H1 (cell line): ENCODE results near the gene TAF11L13. TPM values are rescaled to one million over a fixed set of nuclear protein-coding genes. Genes with fewer than 3 reads are reported as not detected.

Experiments
- CTCF ChIA-PET: fragments of 300-600 bp; sonication (Branson Sonifier 250); formaldehyde crosslinking; loops from one replicate; lab custom pipeline; 2021; ENCODE audit not compliant: partially characterized antibody; lab: Charles Lee
- POLR2A ChIA-PET: fragments of 300-600 bp; sonication (Branson Sonifier 250); formaldehyde crosslinking; loops from one replicate; lab custom pipeline; 2021; ENCODE audit warnings: inconsistent platforms; ENCODE audit not compliant: partially characterized antibody; lab: Charles Lee
- DNase-seq, 2 experiments: peaks; one replicate each; pipeline versions ENCODE4 v3.0.0 to v3.0.0-alpha.2; 2010 to 2022; ENCODE audit warnings: low spot score in 2 of 2, low read depth in 1 of 2, mixed read lengths in 1 of 2
- FAIRE-seq: peaks from 2 replicates; lab custom pipeline; 2011; peaks lifted over from hg19 to GRCh38; lab: Jason Lieb, UNC
- H2AFZ ChIP-seq: 2 replicates; pipeline ENCODE4 v1.8.1; 2012; ENCODE audit warnings: low read length, inconsistent platforms
- H2AK5ac ChIP-seq: 2 replicates; pipeline ENCODE4 v1.6.1; 2013; ENCODE audit warnings: low read depth, low read length
- H2BK120ac ChIP-seq: replicated peaks from 2 replicates; pipeline ENCODE3; 2013; ENCODE audit warnings: low read depth, low read length, inconsistent platforms
- H2BK12ac ChIP-seq: 2 replicates; pipeline ENCODE4 v1.6.1; 2013; ENCODE audit warnings: low read depth, low read length
- H2BK15ac ChIP-seq: 2 replicates; pipeline ENCODE4 v1.6.1; 2013; ENCODE audit warnings: low read length
- H2BK20ac ChIP-seq: 2 replicates; pipeline ENCODE4 v1.6.1; 2013; ENCODE audit warnings: low read length
- H2BK5ac ChIP-seq: 2 replicates; pipeline ENCODE4 v1.6.1; 2013; ENCODE audit warnings: low read depth, low read length
- H3K14ac ChIP-seq: 2 replicates; pipeline ENCODE4 v1.6.1; 2013; ENCODE audit warnings: inconsistent platforms; ENCODE audit not compliant: insufficient read length
- H3K18ac ChIP-seq: 2 replicates; pipeline ENCODE4 v1.6.1; 2013; ENCODE audit warnings: low read length; ENCODE audit errors: extremely low read depth
- H3K23ac ChIP-seq: 2 replicates; pipeline ENCODE4 v1.6.1; 2013; ENCODE audit warnings: inconsistent platforms; ENCODE audit not compliant: insufficient read length
- H3K23me2 ChIP-seq: 2 replicates; pipeline ENCODE4 v1.6.1; 2013; ENCODE audit warnings: low read depth, low read length
- H3K27ac ChIP-seq: 2 replicates; pipeline ENCODE4 v1.6.1; 2011; ENCODE audit warnings: low read depth, low read length, inconsistent platforms
- H3K27me3 ChIP-seq, 4 experiments: replicated peaks in 1 of 4; 1 replicate in 1 of 4; 2 replicates in 3 of 4; pipeline versions ENCODE4 v1.6.1 to v1.8.1; 2011 to 2013; ENCODE audit warnings: low read length in 3 of 4, mild to moderate bottlenecking in 3 of 4, inconsistent platforms in 2 of 4, mixed read lengths in 2 of 4, moderate library complexity in 1 of 4; ENCODE audit not compliant: control insufficient read depth in 3 of 4, insufficient read depth in 3 of 4; ENCODE audit errors: extremely low read depth in 1 of 4
- H3K36me3 ChIP-seq, 4 experiments: 2 replicates each; pipeline versions ENCODE4 v1.6.1 to v1.8.1; 2011 to 2013; ENCODE audit warnings: mild to moderate bottlenecking in 4 of 4, low read length in 3 of 4, moderate library complexity in 2 of 4, control low read depth in 1 of 4, inconsistent platforms in 1 of 4; ENCODE audit not compliant: insufficient read depth in 4 of 4, control insufficient read depth in 2 of 4
- H3K4ac ChIP-seq: replicated peaks from 2 replicates; pipeline ENCODE3; 2013; ENCODE audit warnings: low read length, low read depth, mixed read lengths, inconsistent platforms; ENCODE audit not compliant: insufficient read length
- H3K4me1 ChIP-seq, 4 experiments: replicated peaks in 1 of 4; 1 replicate in 1 of 4; 2 replicates in 3 of 4; pipeline versions ENCODE4 v1.6.1 to v1.8.1; 2011 to 2013; ENCODE audit warnings: low read length in 3 of 4, inconsistent platforms in 2 of 4, mixed read lengths in 1 of 4; ENCODE audit not compliant: insufficient read depth in 4 of 4, control insufficient read depth in 3 of 4
- H3K4me2 ChIP-seq, 2 experiments: 2 replicates each; pipeline versions ENCODE4 v1.6.1 to v1.8.1; 2011 to 2013; ENCODE audit warnings: low read depth in 2 of 2, low read length in 2 of 2, control low read depth in 1 of 2, inconsistent platforms in 1 of 2, mild to moderate bottlenecking in 1 of 2; ENCODE audit not compliant: insufficient read depth in 1 of 2
- H3K4me3 ChIP-seq, 4 experiments: fragments of 200-600, 300-600 bp in 1 of 4; sonication (generic), shearing (Covaris generic), sonication (Bioruptor Twin) in 1 of 4; 2 replicates each; pipeline versions ENCODE4 v1.5.1 to v1.8.1; 2011 to 2016; ENCODE audit warnings: low read length in 4 of 4, low read depth in 3 of 4, control low read depth in 2 of 4, inconsistent platforms in 2 of 4, mild to moderate bottlenecking in 2 of 4, mixed read lengths in 1 of 4, moderate library complexity in 1 of 4; ENCODE audit not compliant: insufficient read depth in 2 of 4; ENCODE audit errors: extremely low read depth in 1 of 4
- H3K56ac ChIP-seq: replicated peaks from 2 replicates; pipeline ENCODE3; 2013; ENCODE audit warnings: low read depth, mild to moderate bottlenecking, mixed read lengths, low read length, inconsistent platforms; ENCODE audit not compliant: insufficient read length
- H3K79me1 ChIP-seq: 2 replicates; pipeline ENCODE4 v1.6.1; 2013; ENCODE audit warnings: low read depth, low read length, control low read depth
- H3K79me2 ChIP-seq, 2 experiments: 2 replicates each; pipeline versions ENCODE4 v1.6.1 to v1.8.1; 2012 to 2013; ENCODE audit warnings: low read length in 2 of 2, mild to moderate bottlenecking in 2 of 2, inconsistent platforms in 1 of 2; ENCODE audit not compliant: insufficient read depth in 2 of 2, control insufficient read depth in 1 of 2
- H3K9ac ChIP-seq, 4 experiments: replicated peaks in 1 of 4; 1 replicate in 1 of 4; 2 replicates in 3 of 4; pipeline versions ENCODE4 v1.6.1 to v1.8.1; 2011 to 2013; ENCODE audit warnings: low read depth in 3 of 4, low read length in 3 of 4, control low read depth in 2 of 4, mild to moderate bottlenecking in 2 of 4, moderate library complexity in 2 of 4, inconsistent platforms in 1 of 4; ENCODE audit errors: extremely low read depth in 1 of 4
- H3K9me3 ChIP-seq, 2 experiments: 2 replicates each; pipeline versions ENCODE4 v1.6.1 to v1.8.1; 2012 to 2013; ENCODE audit warnings: mild to moderate bottlenecking in 2 of 2, moderate library complexity in 2 of 2, control low read depth in 1 of 2, inconsistent platforms in 1 of 2, low read depth in 1 of 2, low read length in 1 of 2, mixed read lengths in 1 of 2; ENCODE audit not compliant: insufficient read depth in 2 of 2
- H4K20me1 ChIP-seq, 2 experiments: replicated peaks in 1 of 2; 2 replicates each; pipeline versions ENCODE3 to v1.8.1; 2011 to 2013; ENCODE audit warnings: inconsistent platforms in 2 of 2, low read length in 2 of 2, mild to moderate bottlenecking in 1 of 2; ENCODE audit not compliant: insufficient read depth in 2 of 2, control insufficient read depth in 1 of 2
- H4K5ac ChIP-seq: 2 replicates; pipeline ENCODE4 v1.6.1; 2013; ENCODE audit warnings: low read length, low read depth, mixed read lengths, inconsistent platforms; ENCODE audit not compliant: insufficient read length
- H4K8ac ChIP-seq: 2 replicates; pipeline ENCODE4 v1.8.0; 2013; ENCODE audit warnings: mild to moderate bottlenecking, moderate library complexity, low read length, inconsistent platforms; ENCODE audit not compliant: insufficient read depth; ENCODE audit errors: extremely low read depth
- H4K91ac ChIP-seq: replicated peaks from 2 replicates; pipeline ENCODE3; 2013; ENCODE audit warnings: low read length, mixed read lengths, inconsistent platforms; ENCODE audit not compliant: insufficient read length
- WGBS, 2 experiments: shearing (Covaris generic) in 1 of 2; methylation state at CpG; one replicate each; pipeline versions ENCODE4 v1.1.6 to v1.1.7; 2013 to 2015; ENCODE audit warnings: low lambda C conversion rate in 2 of 2, mixed read lengths in 2 of 2, inconsistent platforms in 1 of 2, low coverage in 1 of 2, missing lambda C conversion rate in 1 of 2; ENCODE audit not compliant: insufficient replicate concordance in 2 of 2, insufficient coverage in 1 of 2, insufficient read length in 1 of 2; ENCODE audit errors: extremely low coverage in 1 of 2, missing lambda C conversion rate in 1 of 2; 5-methylcytosine and 5-hydroxymethylcytosine counted together
- polyA plus RNA-seq, 7 experiments: library from polyadenylated mRNA; depleted of rRNA in 3 of 7; stranded (reverse) in 5 of 7; unstranded in 2 of 7; fragments of >200 nt in 5 of 7; fragments of 200-250 nt in 2 of 7; gene quantifications; 1 replicate in 5 of 7; 2 replicates in 1 of 7; 4 replicates in 1 of 7; pipeline versions ENCODE4 v1.2.1 to v1.2.3, GENCODE V29; 2011 to 2013; ENCODE audit warnings: missing spikeins in 2 of 7, mixed read lengths in 2 of 7
- total RNA-seq: library from RNA; stranded (reverse); fragmentation: NEBNext Ultra II Directional; extraction: Animal tissue kit (Norgen Biotek cat#: 25700); gene quantifications from 2 replicates; pipeline ENCODE4 v1.2.1, GENCODE V29; 2021
- TF ChIP-seq, protein P1 (sequence below): fragments of 300-600 bp; sonication (generic); IDR thresholded peaks from 2 replicates; pipeline ENCODE4 v1.7.1; 2012; ENCODE audit warnings: low read length, moderate library complexity, mild to moderate bottlenecking, inconsistent platforms; ENCODE audit not compliant: insufficient replicate concordance

The TAF11L13 gene
- total and polyA plus RNA-seq, 2 of the 8 experiments (the other 6 are each of a cell fraction or from before 2014, with no cell fraction given): not detected

DNA sequence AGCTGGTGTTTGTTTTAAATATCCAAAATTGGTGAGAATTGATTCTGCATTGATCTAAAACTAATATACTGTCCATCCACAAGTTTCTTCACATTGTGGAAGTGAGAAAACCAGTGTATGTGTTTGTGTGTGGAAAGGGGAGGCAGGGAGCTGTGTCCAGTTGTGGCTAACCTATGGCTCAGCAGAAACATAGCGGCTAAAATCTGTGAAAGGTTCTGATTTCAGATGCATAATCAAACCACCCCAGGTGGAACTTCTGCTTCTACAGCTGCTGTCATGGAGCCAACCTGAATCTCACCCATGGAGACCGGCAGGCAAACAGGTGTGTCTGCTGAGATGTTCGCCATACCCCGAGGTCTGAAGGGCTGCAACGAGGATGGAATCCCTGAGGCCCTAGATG, 2.3 kb downstream of the TAF11L13 start, which contains the start of gene TAF11L14:
Gene TAF11L14 (plus strand): TSS at position 301 of the 400 bp plus-strand sequence.
- no peak within 1 kb of the TSS for H3K4me2 ChIP-seq
- WGBS, 2 experiments: 98% methylated on average over 5 of the region's 5 CpGs; no CpG with 5 or more reads in 1 of the 2 experiments
- TF ChIP-seq, protein P1, sequence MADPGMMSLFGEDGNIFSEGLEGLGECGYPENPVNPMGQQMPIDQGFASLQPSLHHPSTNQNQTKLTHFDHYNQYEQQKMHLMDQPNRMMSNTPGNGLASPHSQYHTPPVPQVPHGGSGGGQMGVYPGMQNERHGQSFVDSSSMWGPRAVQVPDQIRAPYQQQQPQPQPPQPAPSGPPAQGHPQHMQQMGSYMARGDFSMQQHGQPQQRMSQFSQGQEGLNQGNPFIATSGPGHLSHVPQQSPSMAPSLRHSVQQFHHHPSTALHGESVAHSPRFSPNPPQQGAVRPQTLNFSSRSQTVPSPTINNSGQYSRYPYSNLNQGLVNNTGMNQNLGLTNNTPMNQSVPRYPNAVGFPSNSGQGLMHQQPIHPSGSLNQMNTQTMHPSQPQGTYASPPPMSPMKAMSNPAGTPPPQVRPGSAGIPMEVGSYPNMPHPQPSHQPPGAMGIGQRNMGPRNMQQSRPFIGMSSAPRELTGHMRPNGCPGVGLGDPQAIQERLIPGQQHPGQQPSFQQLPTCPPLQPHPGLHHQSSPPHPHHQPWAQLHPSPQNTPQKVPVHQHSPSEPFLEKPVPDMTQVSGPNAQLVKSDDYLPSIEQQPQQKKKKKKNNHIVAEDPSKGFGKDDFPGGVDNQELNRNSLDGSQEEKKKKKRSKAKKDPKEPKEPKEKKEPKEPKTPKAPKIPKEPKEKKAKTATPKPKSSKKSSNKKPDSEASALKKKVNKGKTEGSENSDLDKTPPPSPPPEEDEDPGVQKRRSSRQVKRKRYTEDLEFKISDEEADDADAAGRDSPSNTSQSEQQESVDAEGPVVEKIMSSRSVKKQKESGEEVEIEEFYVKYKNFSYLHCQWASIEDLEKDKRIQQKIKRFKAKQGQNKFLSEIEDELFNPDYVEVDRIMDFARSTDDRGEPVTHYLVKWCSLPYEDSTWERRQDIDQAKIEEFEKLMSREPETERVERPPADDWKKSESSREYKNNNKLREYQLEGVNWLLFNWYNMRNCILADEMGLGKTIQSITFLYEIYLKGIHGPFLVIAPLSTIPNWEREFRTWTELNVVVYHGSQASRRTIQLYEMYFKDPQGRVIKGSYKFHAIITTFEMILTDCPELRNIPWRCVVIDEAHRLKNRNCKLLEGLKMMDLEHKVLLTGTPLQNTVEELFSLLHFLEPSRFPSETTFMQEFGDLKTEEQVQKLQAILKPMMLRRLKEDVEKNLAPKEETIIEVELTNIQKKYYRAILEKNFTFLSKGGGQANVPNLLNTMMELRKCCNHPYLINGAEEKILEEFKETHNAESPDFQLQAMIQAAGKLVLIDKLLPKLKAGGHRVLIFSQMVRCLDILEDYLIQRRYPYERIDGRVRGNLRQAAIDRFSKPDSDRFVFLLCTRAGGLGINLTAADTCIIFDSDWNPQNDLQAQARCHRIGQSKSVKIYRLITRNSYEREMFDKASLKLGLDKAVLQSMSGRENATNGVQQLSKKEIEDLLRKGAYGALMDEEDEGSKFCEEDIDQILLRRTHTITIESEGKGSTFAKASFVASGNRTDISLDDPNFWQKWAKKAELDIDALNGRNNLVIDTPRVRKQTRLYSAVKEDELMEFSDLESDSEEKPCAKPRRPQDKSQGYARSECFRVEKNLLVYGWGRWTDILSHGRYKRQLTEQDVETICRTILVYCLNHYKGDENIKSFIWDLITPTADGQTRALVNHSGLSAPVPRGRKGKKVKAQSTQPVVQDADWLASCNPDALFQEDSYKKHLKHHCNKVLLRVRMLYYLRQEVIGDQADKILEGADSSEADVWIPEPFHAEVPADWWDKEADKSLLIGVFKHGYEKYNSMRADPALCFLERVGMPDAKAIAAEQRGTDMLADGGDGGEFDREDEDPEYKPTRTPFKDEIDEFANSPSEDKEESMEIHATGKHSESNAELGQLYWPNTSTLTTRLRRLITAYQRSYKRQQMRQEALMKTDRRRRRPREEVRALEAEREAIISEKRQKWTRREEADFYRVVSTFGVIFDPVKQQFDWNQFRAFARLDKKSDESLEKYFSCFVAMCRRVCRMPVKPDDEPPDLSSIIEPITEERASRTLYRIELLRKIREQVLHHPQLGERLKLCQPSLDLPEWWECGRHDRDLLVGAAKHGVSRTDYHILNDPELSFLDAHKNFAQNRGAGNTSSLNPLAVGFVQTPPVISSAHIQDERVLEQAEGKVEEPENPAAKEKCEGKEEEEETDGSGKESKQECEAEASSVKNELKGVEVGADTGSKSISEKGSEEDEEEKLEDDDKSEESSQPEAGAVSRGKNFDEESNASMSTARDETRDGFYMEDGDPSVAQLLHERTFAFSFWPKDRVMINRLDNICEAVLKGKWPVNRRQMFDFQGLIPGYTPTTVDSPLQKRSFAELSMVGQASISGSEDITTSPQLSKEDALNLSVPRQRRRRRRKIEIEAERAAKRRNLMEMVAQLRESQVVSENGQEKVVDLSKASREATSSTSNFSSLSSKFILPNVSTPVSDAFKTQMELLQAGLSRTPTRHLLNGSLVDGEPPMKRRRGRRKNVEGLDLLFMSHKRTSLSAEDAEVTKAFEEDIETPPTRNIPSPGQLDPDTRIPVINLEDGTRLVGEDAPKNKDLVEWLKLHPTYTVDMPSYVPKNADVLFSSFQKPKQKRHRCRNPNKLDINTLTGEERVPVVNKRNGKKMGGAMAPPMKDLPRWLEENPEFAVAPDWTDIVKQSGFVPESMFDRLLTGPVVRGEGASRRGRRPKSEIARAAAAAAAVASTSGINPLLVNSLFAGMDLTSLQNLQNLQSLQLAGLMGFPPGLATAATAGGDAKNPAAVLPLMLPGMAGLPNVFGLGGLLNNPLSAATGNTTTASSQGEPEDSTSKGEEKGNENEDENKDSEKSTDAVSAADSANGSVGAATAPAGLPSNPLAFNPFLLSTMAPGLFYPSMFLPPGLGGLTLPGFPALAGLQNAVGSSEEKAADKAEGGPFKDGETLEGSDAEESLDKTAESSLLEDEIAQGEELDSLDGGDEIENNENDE: no peak

More for the DNA sequence above, 2.3 kb downstream of the TAF11L13 start, which contains the start of gene TAF11L14:
- H2BK5ac ChIP-seq: no peak within 1 kb of the TSS
- H2BK20ac ChIP-seq: no peak within 1 kb of the TSS
- no peak within 1 kb of the TSS for H3K4me3 ChIP-seq
- no peaks in the 10 kb centered on the region for H3K4me1 ChIP-seq
- no peaks in the 10 kb centered on the region for H3K36me3 ChIP-seq
- no peak within 1 kb of the TSS for H4K91ac ChIP-seq
- no peak for FAIRE-seq
- H3K79me1 ChIP-seq: no peaks in the 10 kb centered on the region
- POLR2A ChIA-PET: no interaction called here
- no peaks in the 10 kb centered on the region for H3K79me2 ChIP-seq
- no peaks in the 10 kb centered on the region for H3K23me2 ChIP-seq
- H4K20me1 ChIP-seq: no peaks in the 10 kb centered on the region
- H3K4ac ChIP-seq: no peak within 1 kb of the TSS
- no peaks in the 10 kb centered on the region for H3K9me3 ChIP-seq
- H2BK12ac ChIP-seq: no peak within 1 kb of the TSS
- no peak for DNase-seq
- H4K5ac ChIP-seq: no peak within 1 kb of the TSS
- no peak within 1 kb of the TSS for H3K27ac ChIP-seq
- no peak within 1 kb of the TSS for H3K23ac ChIP-seq
- no peak within 1 kb of the TSS for H4K8ac ChIP-seq
- no peaks in the 10 kb centered on the region for H3K27me3 ChIP-seq
- H3K56ac ChIP-seq: no peak within 1 kb of the TSS
- no peak within 1 kb of the TSS for H3K18ac ChIP-seq
- no peak within 1 kb of the TSS for H2AFZ ChIP-seq
- no peak within 1 kb of the TSS for H2BK120ac ChIP-seq
- H3K14ac ChIP-seq: no peak within 1 kb of the TSS
- no peak within 1 kb of the TSS for H3K9ac ChIP-seq
- H2BK15ac ChIP-seq: no peak within 1 kb of the TSS
- CTCF ChIA-PET: no interaction called here
- no peak within 1 kb of the TSS for H2AK5ac ChIP-seq
